NCI-H2196 treated with DMSO at 0.1 percent for 48 hours (cell line): ENCODE data around the gene BTBD1.
"Not testable (repeated sequence)": the region's sequence is repeated elsewhere in the genome, so short reads cannot be mapped to it uniquely, and the experiment has no call there.

ENCODE experiments used
- DNase-seq: peaks from one replicate; lab custom pipeline; 2025; ENCODE audit not compliant: unreplicated experiment; lab: John Stamatoyannopoulos, UW

The BTBD1 gene

GRCh38 chr15:83094583-83094982 is 27.5 kb upstream of the BTBD1 start:
- no peak for DNase-seq

GRCh38 chr15:83092309-83092976 is 25.4 kb upstream of the BTBD1 start:
- DNase-seq, result no peak

- not testable (repeated sequence) for DNase-seq
Measured at GRCh38 chr15:83091965-83092308, 24.9 kb upstream of the BTBD1 start.

DNA sequence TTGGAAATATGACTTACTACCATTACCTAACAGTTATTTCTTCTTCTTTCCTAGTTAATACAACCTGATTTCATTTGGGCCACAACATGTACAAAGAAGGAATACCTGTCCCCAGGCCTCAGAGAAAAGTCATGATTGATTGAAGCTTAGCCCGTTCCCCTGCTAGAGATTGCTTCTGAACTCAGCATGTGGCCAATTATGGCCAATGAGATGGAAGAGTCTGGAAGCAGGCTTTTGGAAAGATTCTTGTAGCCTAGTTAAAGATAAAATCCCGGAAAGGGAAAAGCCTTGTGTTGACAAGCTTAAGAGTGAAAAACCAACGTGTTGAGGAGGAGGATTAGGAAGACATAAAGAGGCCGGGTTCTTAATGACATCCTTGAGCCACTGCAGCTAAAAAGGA is 23.4 kb upstream of the BTBD1 start:
- no peak for DNase-seq

- DNase-seq, result no peak
Measured at GRCh38 chr15:83088876-83089275, 21.8 kb upstream of the BTBD1 start.

DNA sequence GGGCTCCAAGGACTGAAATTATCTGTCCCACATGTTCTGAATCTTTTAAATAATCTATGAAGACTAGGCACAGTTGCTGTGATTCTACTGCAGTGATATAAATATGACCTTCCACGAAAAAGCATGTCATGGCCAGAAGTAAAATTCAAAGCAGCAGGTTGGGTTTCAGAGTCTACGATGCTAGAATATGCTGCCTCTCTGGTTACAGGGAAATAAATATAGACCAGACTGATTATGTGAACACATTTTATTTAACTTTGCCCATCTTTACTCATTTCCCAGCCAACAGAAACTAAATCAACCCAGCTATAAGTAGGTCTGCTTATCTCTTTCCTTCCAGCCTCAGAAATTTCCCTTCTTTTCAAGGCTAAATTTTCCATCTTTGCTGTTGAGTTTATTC is 20.5 kb upstream of the BTBD1 start:
- no peak for DNase-seq

GRCh38 chr15:83085864-83086552 is 19.0 kb upstream of the BTBD1 start:
- not testable (repeated sequence) for DNase-seq

DNA sequence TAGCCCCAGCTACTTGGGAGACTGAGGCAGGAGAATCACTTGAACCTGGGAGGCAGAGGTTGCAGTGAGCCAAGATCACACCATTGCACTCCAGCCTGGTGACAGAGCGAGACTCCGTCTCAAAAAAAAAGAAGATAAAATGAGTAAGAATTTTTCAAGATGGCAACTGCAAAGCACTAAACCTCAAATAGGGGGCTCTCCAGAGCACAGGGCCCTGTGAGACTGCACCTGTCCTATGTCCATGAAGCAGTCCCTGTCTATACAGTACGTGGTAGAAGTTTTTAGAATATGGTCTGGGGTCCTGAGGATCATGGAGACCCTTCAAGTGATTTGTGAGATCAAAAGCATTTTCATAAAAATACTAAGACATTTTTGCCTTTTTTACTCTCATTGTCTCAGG is 18.4 kb upstream of the BTBD1 start:
- not testable (repeated sequence) for DNase-seq

DNA sequence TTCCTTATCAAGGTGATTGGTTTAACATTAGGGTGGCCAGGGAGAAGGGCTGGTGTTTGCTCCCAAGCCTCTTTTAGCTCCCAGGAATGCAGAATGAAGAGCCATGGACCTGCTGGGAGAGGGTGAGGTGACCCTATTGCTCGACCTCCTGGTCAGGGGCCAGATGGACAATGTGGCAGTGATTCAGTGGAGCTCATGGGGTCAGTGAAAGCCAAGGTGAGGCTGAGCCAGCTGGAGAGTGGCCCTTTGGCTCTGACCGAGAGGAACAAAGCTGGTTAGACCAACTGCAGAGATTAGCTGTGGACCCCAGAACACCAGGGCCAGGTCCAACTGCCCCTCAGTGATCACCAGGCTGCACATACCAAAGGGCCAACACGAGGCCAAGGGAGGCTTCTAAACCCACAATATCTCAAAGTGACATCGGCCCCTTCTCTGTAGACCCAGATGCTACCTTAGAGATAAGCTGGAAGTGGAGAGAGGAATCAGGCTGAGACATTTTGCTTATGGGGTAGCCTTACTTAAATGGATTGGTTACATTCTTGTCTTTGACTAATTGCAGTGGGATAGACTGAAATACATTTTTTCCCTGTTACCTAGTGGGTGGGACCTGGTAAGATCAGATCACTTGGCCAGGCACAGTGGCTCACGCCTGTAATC is 15.8 kb upstream of the BTBD1 start:
- DNase-seq, result no peak

GRCh38 chr15:83081256-83082014 is 14.4 kb upstream of the BTBD1 start:
- no peak for DNase-seq

- DNase-seq, result no peak
Measured at GRCh38 chr15:83078712-83079111, 11.7 kb upstream of the BTBD1 start.

- DNase-seq, result no peak
Measured at GRCh38 chr15:83077491-83078230, 10.6 kb upstream of the BTBD1 start.

DNA sequence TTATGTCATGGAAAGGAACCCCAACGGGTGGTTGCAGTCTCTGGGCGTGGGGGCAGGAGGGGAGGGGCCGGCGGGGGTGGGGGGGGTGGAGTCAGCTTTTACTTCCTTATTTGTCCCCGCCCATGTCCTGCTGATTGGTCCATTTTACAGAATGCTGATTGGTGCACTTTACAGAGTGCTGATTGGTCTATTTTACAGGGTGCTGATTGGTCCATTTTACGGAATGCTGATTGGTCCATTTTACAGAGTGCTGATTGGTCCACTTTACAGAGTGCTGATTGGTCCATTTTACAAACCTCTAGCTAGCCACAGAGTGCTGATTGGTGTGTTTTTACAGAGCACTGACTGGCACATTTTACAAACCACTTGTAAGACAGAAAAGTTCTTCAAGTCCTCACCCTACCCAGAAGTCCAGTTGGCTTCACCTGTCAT is 2.2 kb upstream of the BTBD1 start:
- not testable (repeated sequence) for DNase-seq

- no peak for DNase-seq
Measured at GRCh38 chr15:83068054-83068453, 1.0 kb upstream of the BTBD1 start.

- no peak for DNase-seq
Measured at GRCh38 chr15:83067638-83067962, 548 bp upstream of the BTBD1 start.

DNA sequence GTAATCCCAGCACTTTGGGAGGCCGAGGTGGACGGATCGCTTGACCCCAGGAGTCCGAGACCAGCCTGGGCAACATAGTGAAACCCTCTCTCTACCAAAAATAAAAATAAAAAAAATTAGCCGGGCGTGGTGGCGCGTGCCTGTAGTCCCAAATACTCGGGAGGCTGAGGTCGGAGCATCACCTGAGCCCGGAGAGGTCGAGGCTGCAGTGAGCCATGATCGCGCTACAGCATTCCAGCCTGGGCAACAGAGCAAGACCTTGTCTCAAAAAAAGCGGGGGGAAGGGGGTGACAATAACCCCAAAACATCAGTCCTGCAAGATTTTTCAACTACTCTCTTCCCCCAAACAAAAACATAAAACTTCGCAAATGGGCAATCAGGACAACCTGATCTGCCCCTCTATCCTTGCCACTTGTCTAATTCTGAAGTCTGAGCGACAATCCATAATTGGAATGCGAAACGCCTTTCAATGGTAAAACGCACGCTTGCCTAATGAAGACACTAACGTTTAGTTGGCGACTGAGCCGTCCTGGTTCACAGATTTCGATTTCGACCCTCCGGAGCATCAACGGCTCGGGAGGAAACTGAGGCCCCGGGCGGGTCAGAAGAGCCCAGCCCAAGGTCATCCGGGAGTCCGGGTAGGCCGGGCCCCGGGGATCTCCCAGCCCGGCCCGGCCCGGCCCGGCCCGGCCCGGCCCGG is 868 bp downstream of the BTBD1 start:
- DNase-seq, result no peak

- DNase-seq, result no peak
Measured at GRCh38 chr15:83065431-83065830, 1.6 kb downstream of the BTBD1 start.

DNA sequence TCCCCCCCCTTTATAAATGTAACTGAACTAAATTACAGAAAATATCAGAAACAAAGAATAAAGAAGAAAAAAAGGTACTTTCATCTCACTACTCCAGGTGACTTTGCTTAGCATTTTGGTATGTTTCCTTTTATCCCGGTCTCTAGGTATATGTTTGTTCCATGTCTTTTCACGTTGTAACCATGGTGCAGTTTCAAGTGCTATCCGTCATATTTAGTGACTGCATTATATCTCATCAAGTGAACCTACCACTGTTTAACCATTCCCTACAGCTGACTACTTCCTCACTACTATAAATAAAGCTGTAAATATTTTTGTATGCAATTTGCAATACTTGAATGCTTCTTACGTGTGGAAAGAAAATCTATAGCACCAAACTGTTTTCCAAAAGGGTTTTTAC is 2.2 kb downstream of the BTBD1 start:
- no peak for DNase-seq

DNA sequence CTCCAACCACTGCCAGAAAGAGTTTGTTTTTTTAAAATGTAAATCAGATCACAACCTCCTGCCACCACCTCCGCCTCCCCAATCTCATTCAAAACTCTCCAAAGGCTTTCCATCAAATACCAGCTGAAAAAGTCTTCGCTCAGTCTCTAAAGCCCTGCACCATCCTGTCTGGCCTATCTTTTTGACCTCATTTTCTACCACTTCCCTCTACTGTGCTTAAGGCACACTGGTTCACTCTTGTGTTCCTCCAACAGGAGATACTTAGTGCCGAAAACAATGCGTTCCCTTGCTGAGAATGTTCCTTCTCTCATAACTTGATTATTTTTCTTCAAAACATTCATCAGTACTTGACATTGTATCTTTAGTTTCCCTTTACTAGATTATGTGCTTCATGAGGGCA is 3.5 kb downstream of the BTBD1 start:
- no peak for DNase-seq

DNA sequence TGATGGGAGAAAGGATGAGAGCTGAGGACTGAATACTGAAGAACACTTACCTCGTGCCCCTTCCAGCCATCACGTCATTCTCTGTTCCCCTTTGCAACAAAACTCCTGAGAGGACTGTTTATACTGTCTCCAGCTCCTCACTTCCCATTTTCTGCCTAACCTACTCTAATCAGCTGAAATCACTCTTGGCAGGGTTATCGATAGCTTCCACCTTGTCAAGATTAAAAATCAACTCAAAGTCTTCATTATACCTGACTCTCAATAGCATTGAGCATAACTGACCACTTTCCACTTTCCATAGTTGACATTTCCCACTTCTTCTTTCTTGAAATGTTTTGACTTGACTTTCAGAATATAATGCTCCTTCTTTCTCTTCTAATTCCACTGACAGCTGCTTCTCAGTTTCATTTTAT is 4.3 kb downstream of the BTBD1 start:
- DNase-seq, result no peak

DNA sequence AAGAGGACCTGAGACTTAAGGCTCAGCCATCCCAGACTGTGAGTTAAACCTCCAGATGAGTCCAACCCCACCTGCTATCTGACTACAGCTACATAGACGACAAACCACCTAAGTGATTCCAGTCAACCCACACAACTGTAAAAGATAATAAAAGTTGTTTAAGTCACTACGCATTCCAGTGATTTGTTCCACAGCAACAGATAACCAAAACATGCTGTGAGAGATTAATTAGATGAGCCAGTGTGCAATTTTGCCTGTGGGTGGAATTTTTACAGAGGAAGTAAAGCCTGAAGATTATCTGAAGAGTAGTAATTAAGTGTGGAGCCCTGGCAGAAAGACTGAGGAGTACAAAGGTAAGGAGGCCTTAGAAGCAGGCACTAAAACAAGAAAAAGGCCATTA is 5.4 kb downstream of the BTBD1 start:
- no peak for DNase-seq
